Choroid plexus epithelial cell (primary cell): Measurements from ENCODE around the gene ZDHHC13.

ENCODE experiments used
- DNase-seq: peaks from one replicate; pipeline ENCODE4 v3.0.0-alpha.2; 2010; ENCODE audit warnings: low read depth
- H3K4me3 ChIP-seq: 2 replicates; pipeline ENCODE4 v1.5.1; 2011; ENCODE audit warnings: low read depth, mild to moderate bottlenecking, control low read depth, low read length, moderate library complexity
- TF ChIP-seq, protein P1 (sequence below): conservative IDR thresholded peaks from 2 replicates; pipeline ENCODE4 v1.5.1; 2011; ENCODE audit warnings: low read depth, mild to moderate bottlenecking, control low read depth, inconsistent platforms, low read length, moderate library complexity

ZDHHC13 gene

GRCh38 chr11:19094859-19095258 is 22.1 kb upstream of the ZDHHC13 start:
- no peak overlapping the region for H3K4me3 ChIP-seq
- TF ChIP-seq, protein P1, sequence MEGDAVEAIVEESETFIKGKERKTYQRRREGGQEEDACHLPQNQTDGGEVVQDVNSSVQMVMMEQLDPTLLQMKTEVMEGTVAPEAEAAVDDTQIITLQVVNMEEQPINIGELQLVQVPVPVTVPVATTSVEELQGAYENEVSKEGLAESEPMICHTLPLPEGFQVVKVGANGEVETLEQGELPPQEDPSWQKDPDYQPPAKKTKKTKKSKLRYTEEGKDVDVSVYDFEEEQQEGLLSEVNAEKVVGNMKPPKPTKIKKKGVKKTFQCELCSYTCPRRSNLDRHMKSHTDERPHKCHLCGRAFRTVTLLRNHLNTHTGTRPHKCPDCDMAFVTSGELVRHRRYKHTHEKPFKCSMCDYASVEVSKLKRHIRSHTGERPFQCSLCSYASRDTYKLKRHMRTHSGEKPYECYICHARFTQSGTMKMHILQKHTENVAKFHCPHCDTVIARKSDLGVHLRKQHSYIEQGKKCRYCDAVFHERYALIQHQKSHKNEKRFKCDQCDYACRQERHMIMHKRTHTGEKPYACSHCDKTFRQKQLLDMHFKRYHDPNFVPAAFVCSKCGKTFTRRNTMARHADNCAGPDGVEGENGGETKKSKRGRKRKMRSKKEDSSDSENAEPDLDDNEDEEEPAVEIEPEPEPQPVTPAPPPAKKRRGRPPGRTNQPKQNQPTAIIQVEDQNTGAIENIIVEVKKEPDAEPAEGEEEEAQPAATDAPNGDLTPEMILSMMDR = no peak
- no peak for DNase-seq

DNA sequence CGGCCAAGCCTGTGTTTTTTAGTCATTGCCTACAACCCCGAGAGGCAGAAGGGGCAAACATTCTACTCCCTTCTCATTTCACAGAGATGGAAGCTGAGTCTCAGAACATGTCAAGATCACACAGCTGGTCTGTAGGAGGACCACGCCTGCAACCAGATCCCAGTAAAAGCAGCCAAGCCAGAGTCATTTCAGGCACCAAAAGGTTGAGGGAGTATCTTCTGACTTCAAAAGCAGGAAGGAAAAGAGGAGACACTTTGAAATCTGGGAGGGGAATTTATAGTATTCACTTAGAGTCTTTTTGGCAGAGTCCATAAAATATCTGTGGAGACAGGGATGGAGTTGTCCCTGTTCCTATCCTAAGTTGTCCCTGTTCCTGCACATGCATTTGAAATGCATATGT is 17.9 kb upstream of the ZDHHC13 start:
- no peak overlapping the region for H3K4me3 ChIP-seq
- DNase-seq = no peak
- TF ChIP-seq, protein P1 = no peak

DNA sequence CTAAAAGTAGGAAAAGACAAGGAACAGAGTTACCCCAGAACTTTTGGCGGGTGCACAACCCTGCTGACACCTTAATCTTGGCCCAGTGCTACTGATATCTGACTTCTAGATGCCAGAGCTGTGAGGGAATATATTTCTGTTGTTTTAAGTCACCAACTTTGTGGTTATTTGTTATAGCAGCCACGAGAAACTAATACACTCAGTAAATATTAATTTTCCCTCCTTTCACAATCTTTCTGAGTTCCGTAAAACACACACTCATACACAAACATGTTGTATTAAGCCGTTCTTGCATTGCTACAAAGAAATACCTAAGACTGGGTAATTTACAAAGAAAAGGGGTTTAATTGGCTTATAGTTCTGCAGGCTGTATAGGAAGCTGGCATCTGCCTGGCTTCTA is 16.1 kb upstream of the ZDHHC13 start:
- TF ChIP-seq, protein P1 = no peak
- no peak overlapping the region for H3K4me3 ChIP-seq
- no peak for DNase-seq

DNA sequence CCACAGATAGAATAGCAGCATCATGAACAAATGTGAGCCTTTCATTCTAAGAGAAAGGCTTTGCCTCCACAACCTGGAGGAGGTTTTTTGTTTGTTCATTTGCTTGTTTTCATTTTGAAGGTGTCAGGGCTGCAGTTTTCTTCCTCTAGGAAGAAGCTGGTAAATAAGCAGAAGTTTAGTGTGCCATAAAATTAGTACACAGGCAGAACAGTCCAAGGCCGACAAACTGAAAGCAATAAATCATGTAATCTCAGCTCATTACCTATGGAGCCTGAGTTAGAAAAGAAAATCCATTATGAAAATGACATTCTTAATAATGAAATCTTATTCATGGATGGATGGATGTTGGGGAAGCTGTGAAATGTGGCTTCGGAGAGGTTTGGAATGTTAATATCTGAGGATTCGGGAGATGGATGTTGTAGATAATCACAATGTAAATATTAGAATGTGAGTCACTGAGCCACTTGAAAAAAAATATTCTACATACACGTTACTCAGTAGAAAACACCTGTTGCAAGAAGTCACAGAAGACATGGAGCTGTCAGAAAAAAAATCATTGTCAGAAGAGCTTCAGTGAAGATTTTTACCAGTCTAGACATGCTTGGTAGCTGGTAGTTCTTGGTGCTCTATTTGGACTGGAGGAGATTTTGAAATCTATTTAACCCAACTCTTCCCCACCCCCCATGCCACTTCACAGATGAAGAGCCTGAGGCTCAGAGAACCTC is 15.0 kb upstream of the ZDHHC13 start:
- DNase-seq = no peak
- TF ChIP-seq, protein P1 = no peak

DNA sequence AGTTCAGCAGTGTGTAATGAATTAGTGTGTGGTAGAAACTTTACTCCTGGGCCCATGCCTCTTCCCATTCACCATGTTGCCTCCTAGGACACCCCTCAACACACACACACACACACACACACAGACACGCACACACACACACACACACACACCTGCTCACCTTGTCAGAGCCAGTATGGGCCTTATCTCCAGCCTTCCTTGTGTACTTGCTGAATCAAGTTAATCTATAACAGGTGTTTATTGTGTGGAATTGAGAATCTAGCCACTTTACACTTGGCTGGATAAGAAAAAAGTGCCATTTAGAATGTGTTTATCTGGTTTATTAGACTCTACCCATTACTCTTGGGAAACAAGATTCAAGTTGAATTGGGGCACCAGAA is 14.5 kb upstream of the ZDHHC13 start:
- H3K4me3 ChIP-seq = no peak overlapping the region
- TF ChIP-seq, protein P1 = no peak
- no peak for DNase-seq

More for the DNA sequence above, 15.0 kb upstream of the ZDHHC13 start:
- no peak overlapping the region for H3K4me3 ChIP-seq

- TF ChIP-seq, protein P1 = no peak
- H3K4me3 ChIP-seq = no peak overlapping the region
- DNase-seq = no peak
Measured at GRCh38 chr11:19105011-19105410, 12.0 kb upstream of the ZDHHC13 start.

DNA sequence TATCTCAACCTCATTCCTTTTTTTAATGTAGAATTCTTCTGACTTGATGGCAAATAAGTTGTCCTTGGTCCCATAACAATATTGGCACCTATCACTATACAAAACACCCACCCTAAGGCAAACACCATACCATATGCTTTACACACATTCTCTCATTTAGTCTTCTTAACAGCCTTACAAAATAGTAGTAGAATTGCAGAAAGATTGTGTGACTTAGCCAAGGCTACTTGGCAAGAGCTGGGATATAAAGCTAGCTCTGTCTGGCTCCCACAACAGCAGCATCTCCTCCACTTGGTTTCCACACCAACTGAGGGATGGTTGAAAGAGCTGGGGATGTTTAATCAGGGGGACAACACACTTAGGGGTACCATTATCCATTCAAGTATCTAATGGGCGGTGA is 9.8 kb upstream of the ZDHHC13 start:
- TF ChIP-seq, protein P1 = no peak
- no peak overlapping the region for H3K4me3 ChIP-seq
- DNase-seq = no peak
